Measurements from ENCODE around the gene SLC35F3. TPM values are rescaled to one million over a fixed set of nuclear protein-coding genes. Genes with fewer than 3 reads are reported as not detected.
A peak's percentile ranks its signal among the peaks of the same experiment; 100 is the strongest.

The SLC35F3 gene
- total RNA-seq, 1 donor from 2014 or later, result 0.49 TPM

DNA sequence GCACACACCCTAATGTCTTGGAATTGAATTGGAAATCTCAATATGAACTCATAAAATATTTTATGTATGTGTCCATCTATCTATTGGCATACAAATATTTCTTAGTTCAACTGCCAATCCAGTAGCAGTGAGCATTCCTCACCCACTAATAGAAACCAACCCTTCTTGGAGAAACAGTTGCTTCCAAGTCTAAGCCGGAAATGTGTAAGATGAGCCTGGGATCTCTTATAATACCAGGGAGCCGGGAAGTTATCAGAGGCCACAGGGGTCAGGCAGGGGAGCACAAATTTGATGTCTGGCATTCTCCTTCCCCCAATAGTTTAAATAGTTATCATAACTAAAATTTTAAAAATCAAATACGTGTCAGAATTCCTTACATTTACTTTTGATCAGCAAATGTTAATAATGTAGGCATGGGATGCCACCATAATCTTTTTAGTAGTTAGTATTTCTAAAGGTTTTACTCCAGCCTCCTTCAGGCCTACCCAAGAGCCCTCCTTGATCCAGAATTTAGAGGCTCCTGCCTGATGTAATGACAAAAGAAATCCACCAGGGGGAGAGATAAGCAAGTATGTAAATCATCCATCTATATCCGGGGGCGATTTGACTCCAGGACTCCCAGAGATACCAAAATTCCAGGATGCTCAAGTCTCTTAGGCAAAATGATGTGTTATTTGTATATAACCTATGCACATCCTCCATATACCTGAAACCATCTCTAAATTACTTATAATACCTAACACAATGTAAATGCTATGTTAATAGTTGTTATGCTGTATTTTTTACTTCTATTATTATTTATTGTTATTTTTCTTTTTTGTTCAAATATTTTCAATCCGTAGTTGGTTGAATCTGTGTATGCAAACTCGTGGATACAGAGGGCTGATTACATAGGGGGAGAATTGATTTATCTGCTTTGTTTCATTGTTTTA lies 250.1 kb downstream of the SLC35F3 start:
- no peak overlapping the region for H3K27ac ChIP-seq
- no peak for DNase-seq (ENCODE audit: extremely low spot score in 2 of 2)
- TF ChIP-seq CTCF (IDR thresholded peaks at IDR 0.05), result peak; percentile 32 to 55 (median 36)
- TF ChIP-seq POLR2AphosphoS5 (IDR thresholded peaks at IDR 0.05; ENCODE audit: insufficient read depth in 1 of 2, low read depth in 1 of 2), result no peak
- no peak overlapping the region for H3K4me3 ChIP-seq
- no peaks in the 10 kb centered on the region for H3K27me3 ChIP-seq
- H3K4me1 ChIP-seq, result no peaks in the 10 kb centered on the region
- intact Hi-C loops (cut with DNase I), result no loop called here
- H3K9me3 ChIP-seq, result no peaks in the 10 kb centered on the region
- no peaks in the 10 kb centered on the region for H3K36me3 ChIP-seq

DNA sequence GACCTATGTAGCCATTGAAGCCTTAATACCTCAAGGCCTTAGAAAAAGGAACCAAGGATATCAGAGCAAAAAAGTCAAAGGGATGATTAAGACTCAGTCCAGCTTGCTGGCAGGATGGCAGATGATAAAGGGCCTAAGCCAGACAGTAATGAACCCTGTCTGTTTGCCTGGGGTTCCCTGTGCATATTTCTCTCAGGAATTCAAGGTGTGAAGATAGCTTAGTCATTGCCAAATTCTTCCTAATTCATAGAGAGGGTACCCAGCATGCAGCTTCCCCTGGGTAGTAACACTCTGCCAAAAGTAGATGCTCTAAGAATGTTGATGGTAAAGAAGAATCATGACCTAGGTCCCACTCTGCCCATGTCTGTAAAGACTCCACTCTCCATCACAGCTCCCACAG lies 258.2 kb downstream of the SLC35F3 start:
- no peaks in the 10 kb centered on the region for H3K4me1 ChIP-seq
- intact Hi-C loops (cut with DNase I), result no loop called here
- TF ChIP-seq POLR2A (IDR thresholded peaks at IDR 0.05) (no peak), POLR2AphosphoS5 (IDR thresholded peaks at IDR 0.05; ENCODE audit: insufficient read depth in 1 of 2, low read depth in 1 of 2) (no peak), CTCF (IDR thresholded peaks at IDR 0.05) (no peak)
- no peaks in the 10 kb centered on the region for H3K9me3 ChIP-seq
- H3K36me3 ChIP-seq, result no peaks in the 10 kb centered on the region
- no peak for DNase-seq (ENCODE audit: extremely low spot score in 2 of 2)
- no peaks in the 10 kb centered on the region for H3K27me3 ChIP-seq
- H3K27ac ChIP-seq, result no peak overlapping the region
- H3K4me3 ChIP-seq, result no peak overlapping the region

GRCh38 chr1:234163267-234163919 lies 258.9 kb downstream of the SLC35F3 start:
- Histone ChIP-seq H3K4me3 (no peak overlapping the region), H3K4me1 (no peaks in the 10 kb centered on the region), H3K27ac (no peak overlapping the region), H3K36me3 (no peaks in the 10 kb centered on the region), H3K27me3 (no peaks in the 10 kb centered on the region), H3K9me3 (no peaks in the 10 kb centered on the region)
- no peak for DNase-seq (ENCODE audit: extremely low spot score in 2 of 2)
- intact Hi-C loops (cut with DNase I), result no loop called here
- TF ChIP-seq POLR2AphosphoS5 (IDR thresholded peaks at IDR 0.05; ENCODE audit: insufficient read depth in 1 of 2, low read depth in 1 of 2), result no peak
- no peak for TF ChIP-seq POLR2A (IDR thresholded peaks at IDR 0.05)
- no peak for TF ChIP-seq CTCF (IDR thresholded peaks at IDR 0.05)

- intact Hi-C loops (cut with DNase I), result no loop called here
- H3K27me3 ChIP-seq, result no peaks in the 10 kb centered on the region
- no peak for DNase-seq (ENCODE audit: extremely low spot score in 2 of 2)
- no peaks in the 10 kb centered on the region for H3K36me3 ChIP-seq
- H3K27ac ChIP-seq, result no peak overlapping the region
- no peaks in the 10 kb centered on the region for H3K9me3 ChIP-seq
- H3K4me3 ChIP-seq, result no peak overlapping the region
- no peak for TF ChIP-seq POLR2AphosphoS5 (IDR thresholded peaks at IDR 0.05; ENCODE audit: insufficient read depth in 1 of 2, low read depth in 1 of 2)
- TF ChIP-seq CTCF (IDR thresholded peaks at IDR 0.05), result no peak
- TF ChIP-seq POLR2A (IDR thresholded peaks at IDR 0.05), result no peak
- H3K4me1 ChIP-seq, result no peaks in the 10 kb centered on the region
Observed at GRCh38 chr1:234164098-234164709, 259.7 kb downstream of the SLC35F3 start.
